ENCODE data around the gene NDFIP2.

DNA sequence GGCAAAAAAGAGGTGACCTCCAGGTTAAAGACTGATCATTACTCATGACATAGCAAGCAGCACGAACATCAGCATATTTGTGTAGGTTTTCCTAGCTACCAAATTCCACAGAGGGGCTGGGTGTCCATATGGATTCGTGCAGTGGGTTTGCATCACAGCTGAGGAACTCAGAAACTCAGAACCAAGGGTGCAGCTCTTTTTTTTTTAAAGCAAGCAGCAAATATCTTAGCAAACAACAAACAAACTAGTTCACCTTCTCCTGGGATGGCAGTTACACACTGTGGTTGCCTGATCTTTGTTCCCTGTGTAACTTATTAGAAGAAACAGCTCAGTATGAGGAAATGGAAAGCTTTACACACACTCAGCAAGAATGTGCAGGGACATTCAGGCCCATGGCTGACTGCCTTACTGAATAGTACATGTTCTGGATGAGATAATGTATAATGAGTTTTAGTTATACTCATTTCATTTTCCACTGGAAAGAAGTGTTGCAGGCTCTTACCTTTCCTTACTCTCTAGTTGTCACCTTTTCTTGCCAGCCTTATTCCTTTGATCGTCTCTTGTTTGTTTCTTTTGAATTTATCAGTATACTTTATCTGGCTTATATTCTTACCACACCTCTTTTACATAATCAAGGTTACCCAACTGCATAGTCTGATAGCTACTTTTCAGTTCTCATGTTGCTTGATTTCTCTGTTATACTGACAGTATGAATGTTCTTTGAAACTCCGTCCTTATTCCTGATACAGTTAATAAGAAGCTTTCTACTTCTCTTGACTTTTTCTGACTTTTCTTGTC lies 4.3 kb downstream of the NDFIP2 start:
- TF ChIP-seq CTCF (conservative IDR thresholded peaks at IDR 0.05; ENCODE audit: low read depth in 2 of 2) (no peak), REST (IDR thresholded peaks at IDR 0.05; ENCODE audit: unreplicated experiment) (no peak), POLR2AphosphoS5 (IDR thresholded peaks at IDR 0.05; ENCODE audit: low read depth) (no peak), EZH2phosphoT487 (IDR thresholded peaks at IDR 0.05; ENCODE audit: unreplicated experiment) (no peak), EZH2 (IDR thresholded peaks at IDR 0.05; ENCODE audit: low read depth, unreplicated experiment) (no peak), ZNF114 (CRISPR knock-in tag; IDR thresholded peaks at IDR 0.05) (no peak), JUNB (IDR thresholded peaks at IDR 0.05; ENCODE audit: unreplicated experiment) (no peak), ZNF462 (CRISPR knock-in tag; IDR thresholded peaks at IDR 0.05) (no peak), ZNF331 (CRISPR knock-in tag; IDR thresholded peaks at IDR 0.05; ENCODE audit: low read depth) (no peak), ETS1 (IDR thresholded peaks at IDR 0.05) (no peak), NANOG (IDR thresholded peaks at IDR 0.05; ENCODE audit: borderline replicate concordance) (no peak)

Data from GM23338 (cell line).